Choroid plexus epithelial cell (primary cell): Measurements from ENCODE around the gene SCAF4.

Source experiments
- DNase-seq: peaks from one replicate; pipeline ENCODE4 v3.0.0-alpha.2; 2010; ENCODE audit warnings: low read depth
- H3K4me3 ChIP-seq: 2 replicates; pipeline ENCODE4 v1.5.1; 2011; ENCODE audit warnings: low read depth, mild to moderate bottlenecking, control low read depth, low read length, moderate library complexity
- TF ChIP-seq, protein P1 (sequence below): conservative IDR thresholded peaks from 2 replicates; pipeline ENCODE4 v1.5.1; 2011; ENCODE audit warnings: low read depth, mild to moderate bottlenecking, control low read depth, inconsistent platforms, low read length, moderate library complexity

SCAF4 gene

DNA sequence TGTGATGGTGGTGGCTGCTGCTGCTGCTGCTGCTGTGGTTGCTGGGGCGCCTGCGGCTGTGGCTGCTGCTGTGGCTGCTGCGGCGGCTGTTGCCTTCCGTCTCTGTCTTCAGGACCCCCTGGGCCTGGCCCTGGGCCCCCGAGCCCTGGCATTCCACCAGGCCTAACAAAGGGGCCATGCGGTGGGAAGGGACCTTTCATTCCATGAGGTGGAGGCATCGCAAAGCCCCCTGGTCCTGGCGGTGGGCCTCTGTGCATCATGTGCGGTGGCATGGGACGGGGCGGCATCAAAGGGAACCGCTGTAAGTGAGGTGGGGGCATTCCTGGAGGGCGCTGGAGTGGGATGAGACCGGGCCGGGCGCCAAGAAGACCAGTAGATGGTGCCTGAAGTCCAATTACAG is 60.0 kb downstream of the SCAF4 start:
- TF ChIP-seq, protein P1, sequence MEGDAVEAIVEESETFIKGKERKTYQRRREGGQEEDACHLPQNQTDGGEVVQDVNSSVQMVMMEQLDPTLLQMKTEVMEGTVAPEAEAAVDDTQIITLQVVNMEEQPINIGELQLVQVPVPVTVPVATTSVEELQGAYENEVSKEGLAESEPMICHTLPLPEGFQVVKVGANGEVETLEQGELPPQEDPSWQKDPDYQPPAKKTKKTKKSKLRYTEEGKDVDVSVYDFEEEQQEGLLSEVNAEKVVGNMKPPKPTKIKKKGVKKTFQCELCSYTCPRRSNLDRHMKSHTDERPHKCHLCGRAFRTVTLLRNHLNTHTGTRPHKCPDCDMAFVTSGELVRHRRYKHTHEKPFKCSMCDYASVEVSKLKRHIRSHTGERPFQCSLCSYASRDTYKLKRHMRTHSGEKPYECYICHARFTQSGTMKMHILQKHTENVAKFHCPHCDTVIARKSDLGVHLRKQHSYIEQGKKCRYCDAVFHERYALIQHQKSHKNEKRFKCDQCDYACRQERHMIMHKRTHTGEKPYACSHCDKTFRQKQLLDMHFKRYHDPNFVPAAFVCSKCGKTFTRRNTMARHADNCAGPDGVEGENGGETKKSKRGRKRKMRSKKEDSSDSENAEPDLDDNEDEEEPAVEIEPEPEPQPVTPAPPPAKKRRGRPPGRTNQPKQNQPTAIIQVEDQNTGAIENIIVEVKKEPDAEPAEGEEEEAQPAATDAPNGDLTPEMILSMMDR: no peak
- no peak overlapping the region for H3K4me3 ChIP-seq
- DNase-seq: no peak

DNA sequence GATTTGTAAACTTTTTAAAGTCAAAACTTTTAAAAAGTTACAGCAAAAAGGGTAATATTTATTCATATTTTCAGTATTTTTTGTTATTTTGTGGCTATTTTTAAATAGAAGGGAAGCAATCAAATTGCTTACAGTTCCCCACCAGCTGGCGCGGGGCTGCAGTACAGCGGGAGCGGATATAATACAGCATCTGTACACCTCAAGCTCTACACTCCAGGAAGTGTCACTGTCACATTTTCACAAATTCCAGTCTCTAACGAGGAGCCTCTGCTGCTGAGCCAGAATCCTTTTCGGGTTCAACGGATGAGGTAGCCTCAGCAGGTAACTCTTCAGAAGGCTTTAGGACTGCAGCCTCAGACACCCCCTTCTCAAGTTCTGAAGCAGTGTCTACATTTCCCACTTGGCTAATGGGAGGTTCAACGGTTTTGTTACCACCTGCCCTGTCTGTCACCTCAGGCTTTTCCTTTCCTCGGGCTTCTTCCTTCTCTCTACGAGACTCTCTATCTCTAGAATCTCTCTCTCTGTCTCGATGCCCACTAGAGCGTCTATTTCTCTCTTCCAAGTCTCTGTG is 60.7 kb downstream of the SCAF4 start:
- TF ChIP-seq, protein P1: no peak
- DNase-seq: no peak
- no peak overlapping the region for H3K4me3 ChIP-seq

DNA sequence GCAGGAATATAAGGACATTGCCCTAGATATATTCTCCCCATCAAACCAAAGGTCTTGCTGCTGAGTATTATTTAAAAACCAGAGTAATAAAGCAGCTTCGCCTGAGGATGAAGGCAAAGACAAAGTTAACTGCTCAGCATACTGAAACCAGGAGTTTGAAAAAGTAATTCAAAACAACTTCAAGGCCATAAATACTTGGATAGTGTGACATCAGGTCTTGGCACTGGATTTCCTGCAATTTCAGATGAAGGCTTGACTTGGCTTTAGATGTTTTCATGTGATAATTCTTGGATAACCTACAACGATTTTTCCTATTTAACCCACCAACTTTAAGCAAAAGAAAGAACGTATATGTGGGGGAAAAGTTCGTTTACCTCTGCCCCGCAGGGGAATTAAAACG is 61.8 kb downstream of the SCAF4 start:
- DNase-seq: no peak
- TF ChIP-seq, protein P1: no peak
- H3K4me3 ChIP-seq: no peak overlapping the region

DNA sequence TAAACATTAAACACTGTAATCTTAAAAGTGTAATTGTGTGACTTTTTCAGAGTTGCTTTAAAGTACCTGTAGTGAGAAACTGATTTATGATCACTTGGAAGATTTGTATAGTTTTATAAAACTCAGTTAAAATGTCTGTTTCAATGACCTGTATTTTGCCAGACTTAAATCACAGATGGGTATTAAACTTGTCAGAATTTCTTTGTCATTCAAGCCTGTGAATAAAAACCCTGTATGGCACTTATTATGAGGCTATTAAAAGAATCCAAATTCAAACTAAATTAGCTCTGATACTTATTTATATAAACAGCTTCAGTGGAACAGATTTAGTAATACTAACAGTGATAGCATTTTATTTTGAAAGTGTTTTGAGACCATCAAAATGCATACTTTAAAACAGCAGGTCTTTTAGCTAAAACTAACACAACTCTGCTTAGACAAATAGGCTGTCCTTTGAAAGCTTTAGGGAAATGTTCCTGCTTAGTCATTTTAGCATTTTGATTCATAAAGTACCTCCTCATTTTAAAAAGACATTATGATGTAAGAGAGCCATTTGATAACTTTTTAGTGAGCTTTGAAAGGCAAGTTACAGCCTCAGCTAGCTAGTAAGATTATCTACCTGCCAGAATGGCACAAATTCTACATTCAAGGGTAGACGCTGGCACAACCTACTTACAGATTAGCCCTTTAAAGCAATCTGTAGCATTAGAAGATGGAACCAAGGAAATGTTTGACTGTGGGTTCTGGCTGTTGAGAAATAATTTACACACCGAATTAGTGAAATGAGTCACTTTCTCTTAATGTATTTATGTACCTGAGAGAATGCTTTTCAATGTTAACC is 63.0 kb downstream of the SCAF4 start:
- no peak overlapping the region for H3K4me3 ChIP-seq
- DNase-seq: no peak
- TF ChIP-seq, protein P1: no peak

DNA sequence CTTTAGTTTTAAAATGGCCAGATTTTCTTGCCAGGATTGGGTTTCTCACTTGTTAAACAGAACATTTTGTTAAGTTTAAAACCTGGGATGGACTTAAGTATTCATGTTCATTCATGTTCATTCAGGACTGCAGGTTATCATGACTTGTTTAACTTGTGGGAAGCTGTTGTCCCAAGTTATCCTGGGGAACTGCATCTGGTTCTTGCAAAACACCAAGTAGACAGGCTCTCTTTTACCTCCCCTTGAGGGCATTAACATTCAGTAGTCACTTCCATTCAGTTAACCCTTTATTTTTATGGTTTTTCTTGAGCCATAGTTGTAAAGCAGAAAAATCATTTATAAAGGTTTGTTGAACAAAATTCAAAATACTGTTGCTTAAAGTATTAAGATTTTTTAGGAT is 64.3 kb downstream of the SCAF4 start:
- no peak for DNase-seq
- TF ChIP-seq, protein P1: no peak
- H3K4me3 ChIP-seq: no peak overlapping the region

DNA sequence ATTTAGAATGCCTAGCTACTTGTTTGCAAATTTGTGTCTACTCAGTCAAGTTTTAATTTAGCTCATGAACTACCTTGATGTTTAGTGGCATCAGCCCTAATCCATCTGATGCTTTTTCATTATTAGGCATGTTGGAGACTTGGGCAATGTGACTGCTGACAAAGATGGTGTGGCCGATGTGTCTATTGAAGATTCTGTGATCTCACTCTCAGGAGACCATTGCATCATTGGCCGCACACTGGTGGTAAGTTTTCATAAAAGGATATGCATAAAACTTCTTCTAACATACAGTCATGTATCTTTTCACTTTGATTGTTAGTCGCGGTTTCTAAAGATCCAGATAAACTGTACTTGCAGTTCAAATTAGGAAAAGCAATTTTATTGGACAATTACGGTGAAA is 64.8 kb downstream of the SCAF4 start:
- no peak overlapping the region for H3K4me3 ChIP-seq
- DNase-seq: no peak
- TF ChIP-seq, protein P1: no peak
